Neural cell (in vitro differentiated cells): ENCODE results near the gene CFAP99. TPM values are rescaled to one million over a fixed set of nuclear protein-coding genes. Genes with fewer than 3 reads are reported as not detected.

Source experiments
- H2AFZ ChIP-seq: fragments of 200-600, 300-800 bp; sonication (generic), shearing (Covaris generic); 2 replicates; pipeline ENCODE4 v1.6.0; 2014; ENCODE audit warnings: low read depth, mild to moderate bottlenecking, antibody characterized with exemption, low read length, moderate library complexity
- H3F3A ChIP-seq: fragments of 200-600 bp; shearing (Covaris generic); 2 replicates; pipeline ENCODE4 v1.6.1; 2016; ENCODE audit warnings: mild to moderate bottlenecking, moderate library complexity, mixed read lengths, antibody characterized with exemption, low read length; ENCODE audit not compliant: insufficient read depth, poor library complexity, severe bottlenecking
- H3K27ac ChIP-seq: fragments of 200-600, 300-800 bp; sonication (generic), shearing (Covaris generic); 2 replicates; pipeline ENCODE4 v1.5.1; 2014; ENCODE audit warnings: mild to moderate bottlenecking, low read length, moderate library complexity
- H3K27me3 ChIP-seq: fragments of 300-800, 200-600 bp; sonication (generic), shearing (Covaris generic); 2 replicates; pipeline ENCODE4 v1.6.0; 2014; ENCODE audit warnings: mild to moderate bottlenecking, low read depth, low read length, moderate library complexity; ENCODE audit not compliant: insufficient read depth
- H3K36me3 ChIP-seq: fragments of 300-800, 200-600 bp; sonication (generic), shearing (Covaris generic); 2 replicates; pipeline ENCODE4 v1.5.1; 2014; ENCODE audit warnings: mild to moderate bottlenecking, antibody characterized with exemption, low read length, moderate library complexity; ENCODE audit not compliant: insufficient read depth
- H3K4me2 ChIP-seq: fragments of 300-800, 200-600 bp; sonication (generic), shearing (Covaris generic); 2 replicates; pipeline ENCODE4 v1.6.0; 2014; ENCODE audit warnings: mild to moderate bottlenecking, low read length
- H3K4me3 ChIP-seq: fragments of 300-800, 200-600 bp; sonication (generic), shearing (Covaris generic); 2 replicates; pipeline ENCODE4 v1.5.1; 2014; ENCODE audit warnings: mild to moderate bottlenecking, low read length, moderate library complexity
- H3K79me2 ChIP-seq: fragments of 200-600 bp; shearing (Covaris generic); replicated peaks from 2 replicates; pipeline ENCODE4 v1.6.0; 2014; ENCODE audit warnings: mild to moderate bottlenecking, low read length, moderate library complexity; ENCODE audit not compliant: insufficient read depth
- H3K9ac ChIP-seq: fragments of 300-800, 200-600 bp; sonication (generic), shearing (Covaris generic); 2 replicates; pipeline ENCODE4 v1.6.1; 2016; ENCODE audit warnings: mild to moderate bottlenecking, low read length, mixed read lengths
- H3K9me2 ChIP-seq: fragments of 200-600 bp; shearing (Covaris generic); 2 replicates; pipeline ENCODE4 v1.6.1; 2016; ENCODE audit warnings: mild to moderate bottlenecking, low read length, mixed read lengths; ENCODE audit not compliant: insufficient read depth
- H3K9me3 ChIP-seq: fragments of 200-600, 300-800 bp; sonication (generic), shearing (Covaris generic); 2 replicates; pipeline ENCODE4 v1.6.1; 2016; ENCODE audit warnings: mild to moderate bottlenecking, mixed run types, low read length, moderate library complexity, mixed read lengths
- H4K20me1 ChIP-seq: fragments of 200-600 bp; shearing (Covaris generic); 2 replicates; pipeline ENCODE4 v1.6.1; 2016; ENCODE audit warnings: mild to moderate bottlenecking, mixed run types; ENCODE audit not compliant: insufficient read depth
- EP300 ChIP-seq: fragments of 450-650 bp; conservative IDR thresholded peaks from 2 replicates; pipeline ENCODE4 v1.6.1; 2014; ENCODE audit warnings: antibody characterized with exemption, mild to moderate bottlenecking, moderate library complexity; ENCODE audit not compliant: poor library complexity, severe bottlenecking
- EZH2 ChIP-seq: fragments of 200-600, 300-800 bp; shearing (Covaris generic), sonication (generic); IDR thresholded peaks from 2 replicates; pipeline ENCODE4 v1.6.1; 2014; ENCODE audit warnings: antibody characterized with exemption, low read length, borderline replicate concordance, mild to moderate bottlenecking; ENCODE audit not compliant: insufficient read depth, poor library complexity, severe bottlenecking
- MXI1 ChIP-seq: fragments of 450-650 bp; conservative IDR thresholded peaks from 2 replicates; pipeline ENCODE4 v1.6.1; 2014; ENCODE audit warnings: antibody characterized with exemption, mild to moderate bottlenecking; ENCODE audit not compliant: poor library complexity, severe bottlenecking
- POLR2AphosphoS5 ChIP-seq: IDR thresholded peaks from 2 replicates; pipeline ENCODE4 v1.6.1; 2012
- RAD21 ChIP-seq: fragments of 450-650 bp; conservative IDR thresholded peaks from 2 replicates; pipeline ENCODE4 v1.6.1; 2014; ENCODE audit warnings: antibody characterized with exemption, mild to moderate bottlenecking, moderate library complexity
- REST ChIP-seq: IDR thresholded peaks from 2 replicates; pipeline ENCODE4 v1.6.1; 2012; ENCODE audit warnings: borderline replicate concordance
- SMC3 ChIP-seq: fragments of 450-650 bp; conservative IDR thresholded peaks from 2 replicates; pipeline ENCODE4 v1.6.1; 2014; ENCODE audit warnings: antibody characterized with exemption, mild to moderate bottlenecking, moderate library complexity; ENCODE audit not compliant: poor library complexity
- TAF1 ChIP-seq: IDR thresholded peaks from 2 replicates; pipeline ENCODE4 v1.6.1; 2012; ENCODE audit warnings: low read depth
- polyA plus RNA-seq: library from polyadenylated mRNA; depleted of rRNA; stranded (reverse); fragments of >200 nt; gene quantifications from 2 replicates; pipeline ENCODE4 v1.2.3, GENCODE V29; 2014
- TF ChIP-seq, protein P1 (sequence below): fragments of 450-650 bp; IDR thresholded peaks from 2 replicates; pipeline ENCODE4 v1.5.1; 2014; ENCODE audit warnings: antibody characterized with exemption, mild to moderate bottlenecking, moderate library complexity; ENCODE audit not compliant: poor library complexity, severe bottlenecking

CFAP99 gene
- polyA plus RNA-seq, 1 donor from 2014 or later, result not detected

DNA sequence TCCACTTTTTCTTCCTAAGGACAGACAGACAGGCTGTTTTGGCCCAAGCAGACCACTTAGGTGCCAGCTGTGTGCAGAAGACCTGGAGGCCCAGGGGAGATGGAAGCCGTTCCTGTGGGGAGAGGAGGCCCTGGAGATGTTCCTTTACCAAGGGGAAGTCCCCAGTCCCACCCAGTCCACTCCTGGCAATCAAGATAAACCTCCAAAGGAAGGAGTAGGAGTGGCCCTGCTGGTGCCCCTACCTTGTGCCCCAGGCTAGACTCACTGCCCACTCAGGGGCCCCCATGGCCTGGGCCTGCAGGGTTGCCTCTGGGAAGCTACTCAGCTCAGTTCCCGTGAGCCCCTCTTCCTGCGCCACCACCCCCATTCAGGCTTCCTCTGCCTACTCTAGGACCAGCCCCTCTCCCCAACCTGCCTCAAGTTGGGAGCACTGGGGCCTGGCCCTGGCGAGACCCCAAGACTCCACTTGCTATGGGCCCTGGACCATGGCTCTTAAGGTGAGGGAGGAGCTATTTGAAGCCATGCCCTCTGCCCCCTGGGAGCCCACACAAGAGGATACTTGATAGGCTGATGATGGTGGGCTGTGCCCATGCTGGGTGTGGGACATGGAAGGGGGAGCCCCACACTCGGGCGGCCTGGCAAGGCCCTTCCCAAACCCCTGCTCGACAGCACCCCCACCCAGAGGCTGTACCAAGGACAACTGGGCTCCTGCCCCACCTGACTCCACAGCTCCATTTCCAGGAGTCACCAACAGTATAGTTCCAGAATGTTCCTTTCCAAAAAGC lies 25.4 kb downstream of the CFAP99 start:
- Histone ChIP-seq H3K79me2 (no peaks in the 10 kb centered on the region), H3K4me3 (no peak overlapping the region), H3K27me3 (no peaks in the 10 kb centered on the region), H3F3A (no peaks in the 10 kb centered on the region), H4K20me1 (no peaks in the 10 kb centered on the region), H3K9me3 (no peaks in the 10 kb centered on the region), H3K9me2 (no peaks in the 10 kb centered on the region), H3K27ac (no peak overlapping the region), H3K36me3 (no peaks in the 10 kb centered on the region), H3K4me2 (no peak overlapping the region), H3K9ac (no peak overlapping the region), H2AFZ (no peak overlapping the region)
- TF ChIP-seq RAD21, result no peak
- TF ChIP-seq MXI1, result no peak
- TF ChIP-seq REST, result no peak
- TF ChIP-seq EZH2, result no peak
- TF ChIP-seq, protein P1, sequence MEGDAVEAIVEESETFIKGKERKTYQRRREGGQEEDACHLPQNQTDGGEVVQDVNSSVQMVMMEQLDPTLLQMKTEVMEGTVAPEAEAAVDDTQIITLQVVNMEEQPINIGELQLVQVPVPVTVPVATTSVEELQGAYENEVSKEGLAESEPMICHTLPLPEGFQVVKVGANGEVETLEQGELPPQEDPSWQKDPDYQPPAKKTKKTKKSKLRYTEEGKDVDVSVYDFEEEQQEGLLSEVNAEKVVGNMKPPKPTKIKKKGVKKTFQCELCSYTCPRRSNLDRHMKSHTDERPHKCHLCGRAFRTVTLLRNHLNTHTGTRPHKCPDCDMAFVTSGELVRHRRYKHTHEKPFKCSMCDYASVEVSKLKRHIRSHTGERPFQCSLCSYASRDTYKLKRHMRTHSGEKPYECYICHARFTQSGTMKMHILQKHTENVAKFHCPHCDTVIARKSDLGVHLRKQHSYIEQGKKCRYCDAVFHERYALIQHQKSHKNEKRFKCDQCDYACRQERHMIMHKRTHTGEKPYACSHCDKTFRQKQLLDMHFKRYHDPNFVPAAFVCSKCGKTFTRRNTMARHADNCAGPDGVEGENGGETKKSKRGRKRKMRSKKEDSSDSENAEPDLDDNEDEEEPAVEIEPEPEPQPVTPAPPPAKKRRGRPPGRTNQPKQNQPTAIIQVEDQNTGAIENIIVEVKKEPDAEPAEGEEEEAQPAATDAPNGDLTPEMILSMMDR, result no peak
- no peak for TF ChIP-seq POLR2AphosphoS5
- TF ChIP-seq SMC3, result no peak
- TF ChIP-seq TAF1, result no peak
- no peak for TF ChIP-seq EP300

- no peak overlapping the region for H3K4me3 ChIP-seq
- no peaks in the 10 kb centered on the region for H3K9me2 ChIP-seq
- H3K27ac ChIP-seq, result no peak overlapping the region
- no peaks in the 10 kb centered on the region for H4K20me1 ChIP-seq
- no peaks in the 10 kb centered on the region for H3K9me3 ChIP-seq
- H3K36me3 ChIP-seq, result no peaks in the 10 kb centered on the region
- TF ChIP-seq RAD21 (no peak), TAF1 (no peak), REST (no peak), SMC3 (no peak), EZH2 (no peak), EP300 (no peak), POLR2AphosphoS5 (no peak), MXI1 (no peak)
- TF ChIP-seq, protein P1, result no peak
- H3F3A ChIP-seq, result no peaks in the 10 kb centered on the region
- no peak overlapping the region for H3K9ac ChIP-seq
- no peak overlapping the region for H3K4me2 ChIP-seq
- H3K27me3 ChIP-seq, result no peaks in the 10 kb centered on the region
- H3K79me2 ChIP-seq, result no peaks in the 10 kb centered on the region
- H2AFZ ChIP-seq, result no peak overlapping the region
Measured at GRCh38 chr4:2445130-2445529, 26.4 kb downstream of the CFAP99 start.
